HG03196 (cell line): ENCODE measurements around the gene CTSL.
"Not testable (repeated sequence)": the region's sequence is repeated elsewhere in the genome, so short reads cannot be mapped to it uniquely, and the experiment has no call there.

ENCODE experiments used
- ATAC-seq: cut with Tn5 transposase; IDR thresholded peaks from one replicate; pipeline ENCODE4 v1.9.1; 2021; ENCODE audit not compliant: unreplicated experiment

Gene CTSL

DNA sequence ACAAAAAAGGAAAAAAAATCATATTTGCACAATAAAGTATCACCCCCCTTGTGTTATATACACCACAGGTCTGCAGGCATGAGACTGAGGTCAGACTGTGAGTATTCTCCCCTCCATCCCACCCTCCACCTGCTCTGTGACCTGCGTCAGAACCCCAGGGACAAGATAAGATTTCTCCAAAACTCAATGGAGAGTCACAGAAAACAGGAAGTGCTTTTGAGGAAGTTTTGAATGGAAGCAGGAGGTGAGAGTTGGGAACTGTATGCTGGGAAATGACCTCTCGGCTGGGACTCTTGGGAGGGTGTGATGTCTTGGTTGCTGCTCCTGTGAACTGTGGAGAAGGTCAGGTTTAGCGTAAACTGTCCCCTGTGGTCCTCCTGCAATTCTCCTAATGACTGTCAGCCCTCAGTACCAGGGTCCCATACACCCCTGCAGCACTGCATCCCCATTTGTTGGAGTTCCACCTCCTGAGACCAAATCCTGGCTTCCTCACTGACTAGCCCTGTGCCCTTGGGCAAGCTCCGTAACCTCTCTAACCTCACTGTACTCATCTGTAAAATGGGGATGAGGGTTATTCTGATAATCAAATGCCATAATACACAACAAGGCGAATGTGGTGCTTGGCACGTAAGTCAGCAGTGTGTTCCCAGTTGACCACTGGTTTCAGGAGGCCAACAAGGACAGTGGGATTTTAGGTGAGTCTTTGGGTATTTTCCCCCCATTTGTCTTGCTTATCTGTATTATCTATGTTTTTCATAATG lies 6.9 kb upstream of the CTSL start:
- ATAC-seq = no peak

DNA sequence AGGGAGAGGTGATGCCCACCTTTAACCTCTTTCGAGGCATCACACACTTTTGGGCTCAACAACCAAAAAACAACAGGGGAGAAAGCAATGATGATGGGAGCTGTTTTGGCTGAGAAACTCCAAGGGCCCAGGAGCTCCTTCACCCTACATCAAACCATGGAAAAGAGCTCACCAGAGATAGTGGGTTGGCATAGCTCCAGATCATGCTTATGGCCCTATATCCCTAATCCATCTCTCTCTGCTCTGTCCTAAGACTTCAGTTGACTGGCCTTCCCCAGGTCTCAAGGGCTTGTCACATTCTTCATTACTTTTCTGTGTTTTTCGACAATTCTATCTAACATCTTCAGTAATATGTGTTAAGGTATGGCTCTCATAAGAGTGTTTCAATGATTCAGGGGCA lies 5.7 kb upstream of the CTSL start:
- ATAC-seq = no peak

DNA sequence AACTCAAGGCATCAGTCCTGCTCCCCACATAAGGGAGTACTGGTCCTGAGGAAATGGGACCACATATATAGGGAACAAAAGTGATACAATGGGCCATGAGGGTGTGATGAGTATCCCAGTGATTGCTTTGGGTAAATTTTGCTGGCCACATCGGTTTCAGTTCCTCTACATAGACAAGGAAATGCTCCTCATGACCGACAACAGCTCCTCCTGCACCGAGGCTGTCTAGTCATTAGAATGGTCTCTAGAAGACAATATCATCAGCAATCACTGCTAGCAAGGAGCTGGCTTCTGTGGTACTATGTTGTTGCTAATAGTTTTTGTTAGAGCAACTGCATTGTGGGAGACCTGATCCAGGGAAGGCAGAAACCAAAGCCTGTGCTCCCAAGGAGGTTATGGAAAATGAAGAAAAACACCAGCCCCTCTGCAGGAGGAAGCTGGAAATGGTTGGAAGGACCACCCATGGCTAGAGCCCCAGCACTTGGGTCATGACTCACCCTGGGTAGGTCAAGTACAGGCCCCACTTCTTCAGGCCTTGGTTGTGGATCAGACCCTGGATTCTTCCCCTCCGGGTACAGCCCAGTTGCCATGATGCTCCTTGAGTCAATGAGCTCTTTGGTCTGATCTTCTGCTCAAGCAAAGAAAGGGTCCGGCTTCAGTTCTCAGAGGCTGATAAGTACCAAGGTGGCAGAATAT lies 3.4 kb upstream of the CTSL start:
- ATAC-seq = no peak

DNA sequence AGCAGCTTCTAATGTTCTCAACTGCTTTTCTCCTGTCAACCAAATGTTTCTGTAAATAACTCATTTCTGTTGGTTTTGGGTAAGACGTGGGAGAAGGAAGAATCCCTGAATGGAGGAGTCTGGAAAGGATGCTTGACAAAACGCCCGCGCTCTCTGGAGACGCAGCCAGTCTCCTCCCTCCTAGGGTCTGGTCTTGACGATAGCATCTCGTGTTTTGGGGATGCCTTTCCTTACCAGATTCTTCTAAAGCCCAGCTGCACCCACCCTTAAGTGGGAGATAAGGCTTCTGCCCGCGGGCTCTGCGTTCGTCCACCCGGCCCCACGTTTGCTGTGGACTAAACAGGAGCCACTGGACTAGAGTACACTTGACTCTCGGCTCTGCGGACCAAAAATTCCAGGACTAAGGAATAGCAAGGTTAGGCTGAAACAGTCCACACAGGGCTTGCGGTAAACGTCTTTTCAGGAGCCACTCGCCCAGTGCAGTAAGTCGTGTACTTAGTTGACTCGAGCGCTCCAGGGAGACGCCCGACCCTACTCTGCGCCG lies 491 bp upstream of the CTSL start:
- no peak for ATAC-seq

DNA sequence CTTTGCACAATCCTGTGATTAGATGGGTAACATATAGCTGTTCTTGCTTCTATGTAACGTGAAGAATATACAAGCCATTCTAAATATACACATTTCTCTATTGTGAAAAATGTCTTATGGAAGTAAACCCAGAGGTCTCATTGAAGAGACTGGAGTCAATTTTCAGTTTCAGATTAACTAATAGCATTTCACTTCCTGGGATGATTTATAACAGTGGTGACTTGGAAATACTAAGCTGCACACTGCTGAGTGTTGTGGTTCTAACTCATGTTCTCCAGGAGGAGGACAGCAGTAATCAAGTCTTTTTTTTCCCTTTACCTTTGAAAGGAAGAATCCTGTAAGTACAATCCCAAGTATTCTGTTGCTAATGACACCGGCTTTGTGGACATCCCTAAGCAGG lies 3.3 kb downstream of the CTSL start:
- ATAC-seq = no peak

DNA sequence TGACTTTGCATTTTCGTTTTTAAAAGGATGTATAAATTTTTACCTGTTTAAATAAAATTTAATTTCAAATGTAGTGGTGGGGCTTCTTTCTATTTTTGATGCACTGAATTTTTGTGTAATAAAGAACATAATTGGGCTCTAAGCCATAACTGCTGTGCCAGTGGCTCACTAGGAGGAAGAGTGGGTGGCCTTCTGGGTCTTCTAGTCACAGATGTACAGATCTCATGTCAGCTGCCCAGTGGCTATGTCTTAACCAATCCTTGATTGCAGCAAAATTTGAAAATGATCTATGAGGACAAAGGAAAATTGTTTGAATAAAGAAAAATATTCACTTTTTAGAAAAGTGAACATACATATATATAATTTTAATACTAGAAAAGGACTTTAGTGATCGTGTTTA lies 5.4 kb downstream of the CTSL start:
- ATAC-seq = no peak

DNA sequence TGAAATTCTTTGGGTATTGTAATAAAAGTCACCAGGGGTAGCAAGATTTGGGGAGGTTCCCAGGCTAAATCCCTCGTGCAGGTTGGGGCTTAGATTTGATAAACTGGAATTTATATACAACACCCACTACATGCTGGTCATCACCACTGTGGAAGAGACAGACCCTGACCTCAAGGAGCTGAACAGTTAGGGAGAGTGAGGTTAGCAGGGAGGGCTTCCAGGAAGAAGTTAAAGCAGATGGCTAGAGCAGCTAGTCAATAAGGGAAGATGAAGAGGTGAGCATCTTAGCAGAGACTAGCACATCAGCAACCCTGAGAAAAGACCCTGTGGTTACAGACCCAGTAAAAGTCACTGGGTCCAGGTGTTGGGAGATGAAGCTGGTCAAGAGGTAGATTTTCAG lies 6.4 kb downstream of the CTSL start:
- no peak for ATAC-seq

DNA sequence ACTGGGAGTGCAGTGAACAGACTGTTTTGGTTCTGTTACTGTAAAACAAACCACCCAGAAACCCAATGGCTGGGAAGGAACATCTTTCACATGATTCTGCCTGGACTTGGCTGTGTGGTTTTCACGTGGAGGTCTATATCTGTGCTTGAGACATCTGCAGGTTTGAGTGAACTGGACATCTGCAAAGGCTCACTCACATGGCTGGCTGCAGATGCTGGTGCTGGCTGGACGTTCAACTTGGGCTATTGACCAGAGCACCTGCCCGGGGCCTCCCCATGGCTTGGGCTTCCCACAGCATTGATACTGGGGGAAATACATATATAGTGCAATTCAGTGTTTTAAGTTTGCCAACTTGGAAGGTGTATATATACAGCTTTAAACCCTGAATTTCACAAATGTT lies 6.8 kb downstream of the CTSL start:
- no peak for ATAC-seq

DNA sequence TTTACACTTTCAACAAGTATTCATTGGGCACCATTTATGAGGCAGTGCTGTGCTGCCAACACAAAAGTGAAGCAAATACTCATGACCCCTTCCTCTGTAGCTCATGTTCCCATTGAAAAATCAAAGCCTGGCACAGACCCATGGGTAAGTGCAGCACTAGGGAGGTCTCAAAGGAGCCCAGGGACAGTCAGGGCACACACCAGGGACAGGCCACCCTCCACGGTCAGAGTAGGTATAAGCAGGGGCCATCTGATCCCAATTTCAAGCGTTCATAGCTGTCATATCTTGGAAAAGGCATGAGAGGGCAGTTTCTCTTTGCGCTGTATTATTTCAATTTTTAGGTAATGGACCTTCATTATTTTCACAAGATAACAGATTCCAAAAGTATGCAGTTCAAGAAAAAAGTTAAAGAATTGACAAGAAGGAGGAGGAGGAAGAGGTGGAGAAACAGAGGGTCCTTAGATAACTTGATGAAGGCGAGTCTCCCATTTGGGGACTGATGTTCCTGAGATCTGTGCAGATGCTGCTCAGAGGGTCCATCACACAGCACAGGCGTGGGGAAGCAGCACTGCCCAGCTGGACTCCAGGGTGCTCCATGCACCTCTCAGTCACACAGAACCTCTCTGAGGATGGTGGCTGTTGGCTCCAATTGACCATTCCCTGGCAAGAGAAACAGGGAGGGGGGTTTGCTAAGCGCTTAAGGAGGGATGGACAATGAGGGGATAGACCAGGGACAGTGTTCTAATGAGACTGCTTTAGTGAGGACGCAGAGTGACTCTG lies 7.5 kb downstream of the CTSL start:
- ATAC-seq = no peak

DNA sequence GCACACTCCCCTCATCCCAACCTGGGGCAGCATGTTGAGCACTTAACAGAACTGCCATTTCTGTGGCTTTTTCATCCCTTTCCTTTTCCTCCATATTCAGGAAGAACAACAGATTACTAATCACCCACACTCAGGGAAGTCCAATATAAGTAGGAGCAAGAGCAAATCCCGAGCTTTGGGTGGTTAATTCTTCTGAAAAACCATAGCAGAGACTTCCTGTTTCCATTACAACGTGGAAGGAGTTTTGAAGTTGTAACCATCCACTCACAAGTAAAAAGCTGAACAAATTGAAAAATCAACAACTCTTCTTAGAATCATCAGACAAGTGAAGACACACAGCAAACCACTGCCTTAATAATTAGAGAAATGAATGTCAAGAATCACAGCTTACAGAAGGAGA lies 8.2 kb downstream of the CTSL start:
- ATAC-seq = no peak

DNA sequence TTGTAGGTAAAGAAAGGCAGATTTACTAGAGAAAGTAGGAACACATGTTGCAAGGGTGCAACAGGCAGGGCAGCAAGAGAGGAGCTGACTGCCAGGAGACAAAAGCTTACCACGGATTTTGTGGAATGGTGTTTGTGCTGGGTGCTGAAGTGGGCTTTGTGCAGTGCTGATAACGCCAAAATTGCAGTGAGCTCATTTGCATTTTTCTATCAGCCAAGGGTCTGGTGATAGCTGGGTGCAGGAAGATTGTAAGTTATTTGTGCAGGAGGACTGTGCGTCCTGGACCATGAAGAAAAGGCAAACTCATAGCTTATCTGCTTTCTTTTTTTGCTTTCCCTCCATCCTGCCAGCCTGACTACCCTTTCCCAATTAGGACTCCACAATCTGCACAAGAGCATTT lies 13.6 kb downstream of the CTSL start:
- ATAC-seq = no peak

DNA sequence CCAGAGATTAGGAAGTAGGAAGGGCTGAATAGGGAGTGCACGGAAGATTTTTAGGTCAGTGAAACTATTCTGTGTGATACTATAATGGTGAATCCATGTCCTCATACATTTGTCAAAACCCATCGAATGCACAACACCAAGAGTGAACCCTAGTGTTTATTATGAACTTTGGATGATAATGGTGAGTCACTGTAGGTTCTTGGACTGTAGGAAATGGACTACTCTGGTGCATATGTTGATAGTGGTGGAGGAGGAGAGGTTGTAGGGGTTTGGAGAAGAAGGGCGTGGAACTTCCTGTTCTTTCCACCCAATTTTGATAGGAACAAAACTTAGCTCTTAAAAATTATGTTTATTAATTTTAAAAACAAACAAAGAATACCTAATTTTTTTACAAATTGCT lies 14.3 kb downstream of the CTSL start:
- ATAC-seq = no peak

DNA sequence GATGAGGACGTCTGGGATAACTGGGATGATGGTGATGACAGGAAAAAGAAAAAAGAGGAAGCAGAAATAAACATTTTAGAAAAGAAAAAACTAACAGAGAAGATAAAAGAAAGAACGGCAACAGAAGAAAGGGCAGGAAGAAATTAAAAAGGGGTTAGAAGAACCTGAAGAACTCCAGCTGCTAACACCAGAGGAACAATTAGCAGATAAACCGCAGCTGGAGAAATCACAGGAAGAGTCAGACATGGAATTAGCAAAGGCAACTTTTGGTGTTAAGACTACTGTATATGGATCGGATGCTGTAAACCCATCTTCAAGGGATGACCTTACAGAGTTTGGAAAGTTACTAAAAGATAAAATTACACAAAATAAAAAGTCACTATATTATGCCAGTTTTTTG lies 15.4 kb downstream of the CTSL start:
- ATAC-seq = no peak

DNA sequence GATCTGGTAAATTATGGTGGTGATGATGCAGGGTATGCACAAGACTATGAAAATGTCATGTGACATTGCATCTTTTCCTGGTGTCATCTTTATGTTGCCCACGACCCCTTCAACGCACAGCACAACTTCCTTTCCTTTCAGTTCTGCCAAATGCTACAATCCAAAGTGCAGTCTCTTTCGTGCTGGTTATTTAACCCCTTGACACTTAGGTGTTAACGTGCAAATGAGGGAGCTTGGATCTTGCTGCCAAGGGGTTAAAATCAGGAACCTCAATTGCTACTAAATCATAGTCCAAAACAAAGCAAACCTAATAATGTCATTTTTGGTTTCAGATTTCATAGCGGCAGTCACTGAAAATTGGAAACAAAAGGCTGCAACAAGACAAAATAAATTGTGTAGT lies 16.0 kb downstream of the CTSL start:
- no peak for ATAC-seq

DNA sequence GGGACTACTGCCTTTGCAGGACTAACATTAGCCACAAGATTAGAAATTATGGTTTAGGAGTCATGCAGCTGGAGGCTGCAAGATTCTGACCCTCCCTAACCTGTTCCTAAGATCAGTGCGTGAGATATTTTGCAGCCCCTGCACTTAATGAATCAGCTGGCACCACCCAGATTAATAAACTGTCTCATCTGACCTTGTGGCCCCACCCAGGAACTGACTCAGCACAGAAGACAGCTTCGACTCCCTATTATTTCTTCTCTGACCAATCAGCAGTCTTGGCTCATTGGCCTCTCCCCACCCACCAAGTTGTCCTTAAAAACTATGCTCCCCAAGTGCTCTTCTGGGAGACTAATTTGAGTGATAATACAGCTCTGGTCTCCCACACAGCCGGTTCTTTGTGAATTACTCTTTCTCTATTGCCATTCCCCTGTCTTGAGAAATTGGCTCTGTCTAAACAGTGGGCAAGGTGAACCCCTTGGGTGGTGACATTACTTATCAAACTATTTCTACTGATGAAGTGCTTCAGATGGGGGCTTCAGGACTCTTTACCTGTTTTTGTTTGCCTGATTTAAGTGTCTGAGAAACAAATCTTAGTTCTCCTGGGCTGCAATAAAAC lies 17.0 kb downstream of the CTSL start:
- no peak for ATAC-seq

DNA sequence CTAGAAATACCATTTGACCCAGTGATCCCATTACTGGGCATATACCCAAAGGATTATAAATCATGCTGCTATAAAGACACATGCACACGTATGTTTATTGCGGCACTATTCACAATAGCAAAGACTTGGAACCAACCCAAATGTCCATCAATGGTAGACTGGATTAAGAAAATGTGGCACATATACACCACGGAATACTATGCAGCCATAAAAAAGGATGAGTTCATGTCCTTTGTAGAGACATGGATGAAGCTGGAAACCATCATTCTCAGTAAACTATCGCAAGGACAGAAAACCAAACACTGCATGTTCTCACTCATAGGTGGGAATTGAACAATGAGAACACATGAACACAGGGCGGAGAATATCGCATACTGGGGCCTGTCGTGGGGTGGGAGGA lies 18.3 kb downstream of the CTSL start:
- not testable (repeated sequence) for ATAC-seq

DNA sequence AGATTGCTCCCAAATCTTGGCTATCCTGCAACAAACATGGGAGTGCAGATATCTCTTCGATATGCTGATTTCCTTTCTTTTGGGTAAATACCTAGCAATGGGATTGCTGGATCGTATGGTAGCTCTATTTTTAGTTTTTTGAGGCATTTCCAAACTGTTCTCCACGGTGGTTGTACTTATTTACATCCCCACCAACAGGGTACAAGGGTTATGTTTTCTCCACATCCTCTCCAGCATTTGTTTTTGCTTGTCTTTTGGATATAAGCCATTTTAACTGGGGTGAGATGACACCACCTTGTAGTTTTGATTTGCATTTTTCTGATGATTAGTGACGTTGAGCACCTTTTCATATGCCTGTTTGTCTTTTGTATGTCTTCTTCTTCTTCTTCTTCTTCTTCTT lies 20.3 kb downstream of the CTSL start:
- ATAC-seq = no peak

DNA sequence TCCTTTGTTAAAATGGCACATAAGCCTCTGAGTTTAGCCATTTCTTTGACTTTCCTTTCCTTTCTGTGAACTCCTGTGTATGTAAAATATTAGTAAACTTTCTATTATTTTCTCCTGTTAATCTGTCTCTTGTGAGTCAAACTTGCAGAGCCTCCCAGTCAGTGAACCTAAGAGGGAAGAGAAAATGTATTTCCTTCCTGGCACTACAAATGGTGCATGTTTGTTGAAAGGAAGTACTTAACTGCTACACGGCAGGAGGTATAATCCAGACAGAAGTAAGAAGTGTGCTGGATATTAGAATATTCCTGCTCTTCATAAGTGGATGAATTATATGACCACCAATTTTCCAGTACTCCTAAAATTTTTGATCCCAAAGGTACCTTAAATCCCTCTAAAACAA lies 23.0 kb downstream of the CTSL start:
- ATAC-seq = no peak

DNA sequence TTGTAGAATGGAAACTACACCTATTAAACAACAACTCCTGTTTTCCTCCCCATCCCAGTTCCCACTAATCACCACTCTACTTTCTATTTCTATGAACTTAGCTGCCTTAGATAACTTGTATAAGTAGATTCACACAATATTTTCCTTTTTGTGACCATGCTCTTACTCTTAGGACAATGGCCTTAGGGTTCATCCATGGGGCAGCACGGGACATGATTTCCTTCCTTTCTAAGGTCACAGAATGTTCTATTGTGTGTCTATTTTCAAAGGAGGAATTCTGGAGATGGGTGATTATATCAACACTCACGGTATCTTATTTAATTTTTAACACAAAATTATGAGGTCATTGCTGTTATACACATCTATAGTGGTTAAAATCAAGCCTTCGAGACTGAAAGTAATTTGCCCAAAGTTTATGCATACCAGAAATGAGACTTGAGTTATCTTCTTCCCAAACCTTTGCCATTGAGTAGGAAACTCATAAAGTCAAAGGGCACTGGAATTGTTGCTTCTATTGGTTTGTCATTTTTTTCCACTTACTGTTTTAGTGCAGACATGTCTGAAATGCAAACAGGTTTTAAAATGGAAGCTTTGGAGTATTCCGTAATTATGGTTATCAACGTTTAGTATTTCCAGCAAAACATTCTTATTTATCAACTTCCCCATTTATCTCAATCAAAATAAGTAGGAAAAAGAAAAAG lies 23.6 kb downstream of the CTSL start:
- no peak for ATAC-seq

DNA sequence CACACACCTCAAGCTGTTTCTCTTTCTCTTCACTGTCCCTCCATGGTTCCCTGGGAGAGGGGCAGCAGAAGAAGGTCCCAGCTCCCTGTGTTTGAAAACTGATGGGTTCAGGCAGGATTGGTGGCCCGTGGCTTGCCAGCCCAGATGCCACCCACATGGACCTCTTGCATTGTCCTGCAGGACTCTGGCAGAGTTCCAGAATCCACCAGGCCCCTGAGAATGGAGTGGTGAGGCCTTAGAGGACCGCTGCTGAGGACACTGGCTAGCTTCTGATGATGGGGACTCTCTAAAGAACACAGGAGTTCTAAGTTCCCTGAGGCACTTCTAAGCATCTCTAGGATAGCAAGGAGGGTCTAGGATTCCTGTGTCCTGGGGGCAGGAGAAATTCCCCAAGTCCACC lies 24.8 kb downstream of the CTSL start:
- ATAC-seq = no peak

DNA sequence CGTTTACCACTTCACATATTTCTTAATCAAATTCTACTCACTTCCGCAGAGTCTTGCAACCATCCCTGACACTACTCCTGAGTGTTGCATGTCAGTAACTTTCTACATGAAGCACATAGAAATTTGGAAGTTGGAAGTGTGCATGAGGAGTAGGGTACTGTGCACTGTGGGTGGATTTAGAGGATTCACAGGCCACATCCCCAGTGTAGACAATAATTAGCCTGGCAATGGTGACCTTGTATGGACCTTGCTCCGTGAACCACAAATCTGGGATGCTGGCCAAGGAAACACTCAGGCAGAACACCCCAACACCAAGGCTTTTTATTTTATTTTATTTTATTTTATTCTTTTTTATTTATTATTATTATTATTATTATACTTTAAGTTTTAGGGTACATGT lies 25.5 kb downstream of the CTSL start:
- ATAC-seq = no peak
